Jurkat, Clone E6-1 (cell line): ENCODE data around the gene PCDH7.

Source experiments
- DNase-seq: peaks from one replicate; pipeline ENCODE4 v3.0.0-alpha.2; 2011; ENCODE audit warnings: low read depth, low spot score
- H3K4me3 ChIP-seq: 2 replicates; pipeline ENCODE4 v1.5.1; 2011; ENCODE audit warnings: mild to moderate bottlenecking, low read length, control low read depth, moderate library complexity

The PCDH7 gene

GRCh38 chr4:30770812-30771211 is 50.6 kb downstream of the PCDH7 start:
- no peak for DNase-seq
- H3K4me3 ChIP-seq: no peak overlapping the region

- no peak for DNase-seq
- H3K4me3 ChIP-seq: no peak overlapping the region
Measured at GRCh38 chr4:30776451-30776850, 56.3 kb downstream of the PCDH7 start.

GRCh38 chr4:30776921-30777415 is 56.8 kb downstream of the PCDH7 start:
- H3K4me3 ChIP-seq: no peak overlapping the region
- DNase-seq: no peak
